Lower leg skin (tissue), 4 donors: Measurements from ENCODE around the gene FAM50B. TPM values are rescaled to one million over a fixed set of nuclear protein-coding genes. Genes with fewer than 3 reads are reported as not detected.

Experiments
- DNase-seq, 2 donors: peaks; one replicate each; pipeline ENCODE4 v3.0.0-alpha.2; 2019; ENCODE audit warnings: low spot score in 2 of 2
- H3K4me3 ChIP-seq: fragments of 200-600 bp; sonication (generic); 2 replicates; pipeline ENCODE4 v1.5.1; 2017; ENCODE audit warnings: mild to moderate bottlenecking, low read depth; ENCODE audit not compliant: poor library complexity, severe bottlenecking
- CTCF ChIP-seq, 3 donors: fragments of 450-650 bp; IDR thresholded peaks; one replicate each; pipeline ENCODE4 v1.5.1; 2016; ENCODE audit warnings: antibody characterized with exemption in 3 of 3, mild to moderate bottlenecking in 3 of 3, moderate library complexity in 2 of 3
- POLR2A ChIP-seq, 2 donors: fragments of 450-650 bp; IDR thresholded peaks; one replicate each; pipeline ENCODE4 v1.6.1; 2016 to 2017; ENCODE audit warnings: antibody characterized with exemption in 2 of 2, mild to moderate bottlenecking in 1 of 2, moderate library complexity in 1 of 2
- WGBS, 2 donors: methylation state at CpG; one replicate each; pipeline ENCODE4 v1.1.5; 2018; 5-methylcytosine and 5-hydroxymethylcytosine counted together
- intact Hi-C: fragments of 100-400 bp; cut with DNase I; formaldehyde crosslinking; loops from one replicate; pipeline ENCODE4 v1.15.0; 2023; ENCODE audit warnings: low total_unique reads
- total RNA-seq, 4 donors: library from RNA; depleted of rRNA; stranded (reverse); fragments of >200 nt; gene quantifications; one replicate each; pipeline ENCODE4 v1.1.0, GENCODE V29; 2016

The FAM50B gene
- total RNA-seq, 4 donors from 2014 or later, result 11.4 to 16.1 (median 13.9) TPM

- intact Hi-C loops, result loop anchor here (10.0 kb wide), 1 partner anchor 69 kb away; the partner anchor contains the start of gene PXDC1
- WGBS, 2 donors, result 88 to 92% methylated on average over 6 of the region's 6 CpGs
- no peak overlapping the region for H3K4me3 ChIP-seq
- DNase-seq, result no peak
- TF ChIP-seq CTCF (IDR thresholded peaks at IDR 0.05) (no peak), POLR2A (IDR thresholded peaks at IDR 0.05) (no peak)
Observed at GRCh38 chr6:3823671-3824070, 25.5 kb upstream of the FAM50B start.

GRCh38 chr6:3825331-3825831, 23.8 kb upstream of the FAM50B start:
- H3K4me3 ChIP-seq, result no peak overlapping the region
- intact Hi-C loops, result loop anchor here (10.0 kb wide), 1 partner anchor 71 kb away; the partner anchor contains the start of gene PXDC1
- WGBS, 2 donors, result 15 to 19% methylated on average over 15 of the region's 15 CpGs
- DNase-seq, result peak; percentile 66 to 93
- no peak for TF ChIP-seq POLR2A (IDR thresholded peaks at IDR 0.05)

- intact Hi-C loops, result loop anchor here (10.0 kb wide), 1 partner anchor 71 kb away; the partner anchor contains the start of gene PXDC1
- WGBS, 2 donors, result 8 to 12% methylated on average over 15 of the region's 15 CpGs
Observed at GRCh38 chr6:3825851-3826581, 23.2 kb upstream of the FAM50B start.

GRCh38 chr6:3829285-3829684, 19.9 kb upstream of the FAM50B start:
- H3K4me3 ChIP-seq, result no peak overlapping the region
- no peak for TF ChIP-seq POLR2A (IDR thresholded peaks at IDR 0.05)
- no peak for TF ChIP-seq CTCF (IDR thresholded peaks at IDR 0.05)
- intact Hi-C loops, result loop anchor here (10.0 kb wide), 1 partner anchor 74 kb away; the partner anchor contains the start of gene PXDC1
- WGBS, 2 donors, result 90 to 92% methylated on average over 5 of the region's 5 CpGs
- DNase-seq, result peak in 1 of 2 donors; percentile 50

More at GRCh38 chr6:3825851-3826581, 23.2 kb upstream of the FAM50B start:
- TF ChIP-seq POLR2A (IDR thresholded peaks at IDR 0.05) (no peak), CTCF (IDR thresholded peaks at IDR 0.05) (no peak)
- DNase-seq, result peak; percentile 86 to 97
- no peak overlapping the region for H3K4me3 ChIP-seq

GRCh38 chr6:3830806-3831205, 18.4 kb upstream of the FAM50B start:
- no peak overlapping the region for H3K4me3 ChIP-seq
- no peak for TF ChIP-seq CTCF (IDR thresholded peaks at IDR 0.05)
- TF ChIP-seq POLR2A (IDR thresholded peaks at IDR 0.05), result no peak
- 85 to 90% methylated on average over 4 of the region's 4 CpGs for WGBS, 2 donors
- intact Hi-C loops, result no loop called here
- DNase-seq, result peak in 1 of 2 donors; percentile 45

- peak in 1 of 2 donors; percentile 62 for DNase-seq
- 71 to 76% methylated on average over 6 of the region's 6 CpGs for WGBS, 2 donors
- no peak overlapping the region for H3K4me3 ChIP-seq
- no peak for TF ChIP-seq POLR2A (IDR thresholded peaks at IDR 0.05)
- no peak for TF ChIP-seq CTCF (IDR thresholded peaks at IDR 0.05)
- intact Hi-C loops, result no loop called here
Observed at GRCh38 chr6:3831761-3832530, 17.2 kb upstream of the FAM50B start.
